Measurements from ENCODE around the gene PAPSS2.
"Not testable (repeated sequence)": the region's sequence is repeated elsewhere in the genome, so short reads cannot be mapped to it uniquely, and the experiment has no call there.

PAPSS2 gene

DNA sequence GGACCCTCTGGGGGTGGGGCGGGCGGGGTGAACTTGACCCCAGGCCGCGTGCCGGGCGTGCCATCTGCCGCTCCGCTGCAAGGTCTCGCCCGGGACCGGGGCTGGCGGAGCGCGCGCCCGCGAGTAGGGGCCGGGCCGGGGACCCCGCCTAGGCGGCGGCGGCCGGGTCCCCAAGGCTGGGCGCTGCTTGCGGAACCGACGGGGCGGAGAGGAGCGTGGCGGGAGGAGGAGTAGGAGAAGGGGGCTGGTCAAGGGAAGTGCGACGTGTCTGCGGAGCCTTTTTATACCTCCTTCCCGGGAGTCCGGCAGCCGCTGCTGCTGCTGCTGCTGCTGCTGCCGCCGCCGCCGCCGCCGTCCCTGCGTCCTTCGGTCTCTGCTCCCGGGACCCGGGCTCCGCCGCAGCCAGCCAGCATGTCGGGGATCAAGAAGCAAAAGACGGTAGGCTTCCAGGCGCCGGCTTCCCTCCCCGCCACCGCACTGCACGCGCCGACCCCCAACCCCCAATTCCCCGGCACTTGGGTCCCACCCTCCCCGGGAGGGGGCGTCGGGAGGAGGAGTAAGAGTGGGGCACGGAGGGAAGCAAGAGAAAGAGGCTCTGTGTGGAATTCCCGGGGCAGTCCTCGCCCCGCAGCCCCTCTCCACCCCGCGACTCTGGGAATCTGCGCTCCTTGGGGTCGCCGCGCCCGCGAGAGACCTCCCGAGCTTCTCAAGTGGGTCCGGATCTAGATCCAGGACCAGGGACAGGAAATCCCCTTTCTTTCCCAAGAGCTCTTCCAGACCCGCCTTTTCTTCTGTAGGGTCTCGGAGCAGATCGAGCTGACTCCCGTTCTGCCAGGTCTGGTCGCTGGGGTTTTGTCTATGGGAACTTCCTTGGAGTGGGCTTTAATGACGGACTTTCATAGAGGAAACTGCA is at the start of gene PAPSS2:
Gene PAPSS2, plus strand, starts transcription at position 308 of the 913 bp plus-strand sequence. Its CDS starts 104 bp downstream, at position 412.
- DNase-seq (ENCODE audit: low read depth in 2 of 3, low spot score in 2 of 3): no peak

DNA sequence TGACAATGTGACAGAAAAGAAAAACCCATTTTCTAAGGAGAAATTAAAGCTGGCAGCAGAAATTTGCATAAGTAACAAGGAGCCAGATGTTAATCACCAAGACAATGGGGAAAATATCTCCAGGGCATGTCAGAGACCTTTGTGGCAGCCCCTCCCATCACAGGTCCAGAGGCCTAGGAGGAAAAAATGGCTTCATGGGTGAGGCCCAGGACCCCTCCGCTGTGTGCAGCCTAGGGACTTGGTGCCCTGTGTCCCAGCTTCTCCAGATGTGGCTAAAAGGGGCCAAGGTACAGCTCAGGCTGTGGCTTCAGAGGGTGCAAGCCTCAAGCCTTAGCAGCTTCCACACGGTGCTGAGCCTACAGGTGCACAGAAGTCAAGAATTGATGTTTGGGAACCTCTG is 48.3 kb upstream of the PAPSS2 start:
- DNase-seq (ENCODE audit: low read depth in 2 of 3, low spot score in 2 of 3): not testable (repeated sequence)

DNA sequence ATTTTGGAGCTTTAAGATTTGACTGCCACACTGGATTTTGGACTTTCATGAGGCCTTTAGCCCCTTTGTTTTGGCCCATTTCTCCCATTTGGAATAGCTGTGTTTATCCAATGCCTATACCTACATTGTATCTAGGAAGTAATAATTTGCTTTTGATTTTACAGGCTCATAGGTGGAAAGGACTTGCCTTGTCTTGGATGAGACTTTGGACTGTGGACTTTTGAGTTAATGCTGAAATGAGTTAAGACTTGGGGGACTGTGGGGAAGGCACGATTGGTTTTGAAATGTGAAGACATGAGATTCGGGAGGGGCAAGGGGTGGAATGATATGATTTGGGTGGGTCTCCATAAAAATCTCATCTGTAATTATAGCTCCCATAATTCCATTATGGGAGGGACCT is 47.6 kb upstream of the PAPSS2 start:
- DNase-seq (ENCODE audit: low read depth in 2 of 3, low spot score in 2 of 3): no peak

DNA sequence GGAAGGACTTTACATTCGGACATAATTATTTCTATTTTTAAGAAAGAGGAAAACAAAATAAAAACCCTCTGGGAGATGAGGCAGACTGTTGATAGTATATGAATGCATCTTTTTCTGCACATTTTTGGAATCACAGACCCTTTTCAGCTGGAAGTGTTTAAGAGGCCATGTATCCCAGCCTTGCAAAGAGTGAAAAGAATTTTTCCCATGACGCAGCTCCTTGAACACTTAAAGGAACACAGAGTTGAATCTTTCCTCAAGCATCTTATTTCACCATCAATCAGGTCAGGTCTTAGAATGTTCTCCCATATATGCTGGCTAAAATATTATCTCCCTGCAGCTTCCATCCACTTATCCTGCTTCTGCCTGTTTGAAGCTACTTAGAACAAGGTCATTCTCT is 45.9 kb upstream of the PAPSS2 start:
- no peak for DNase-seq (ENCODE audit: low read depth in 2 of 3, low spot score in 2 of 3)

DNA sequence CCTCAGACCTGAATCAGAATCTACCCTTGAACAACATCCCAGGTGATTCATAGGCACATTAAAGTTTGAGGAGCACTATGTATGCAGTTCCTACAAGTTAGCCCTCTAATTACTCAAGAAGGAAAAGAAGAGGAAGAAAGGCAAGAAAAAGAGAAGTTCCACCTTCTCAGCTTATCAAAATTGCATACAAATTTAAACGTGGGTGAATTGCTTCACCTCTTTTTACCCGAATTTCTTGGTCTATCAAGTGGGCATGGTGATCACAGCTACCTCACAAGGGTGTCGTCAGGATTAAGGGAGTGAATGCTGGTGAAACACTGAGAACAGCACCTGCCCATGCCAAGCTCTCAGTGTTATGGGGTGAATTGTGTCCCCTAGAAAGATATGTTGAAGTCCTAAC is 43.8 kb upstream of the PAPSS2 start:
- no peak for DNase-seq (ENCODE audit: low read depth in 2 of 3, low spot score in 2 of 3)

DNA sequence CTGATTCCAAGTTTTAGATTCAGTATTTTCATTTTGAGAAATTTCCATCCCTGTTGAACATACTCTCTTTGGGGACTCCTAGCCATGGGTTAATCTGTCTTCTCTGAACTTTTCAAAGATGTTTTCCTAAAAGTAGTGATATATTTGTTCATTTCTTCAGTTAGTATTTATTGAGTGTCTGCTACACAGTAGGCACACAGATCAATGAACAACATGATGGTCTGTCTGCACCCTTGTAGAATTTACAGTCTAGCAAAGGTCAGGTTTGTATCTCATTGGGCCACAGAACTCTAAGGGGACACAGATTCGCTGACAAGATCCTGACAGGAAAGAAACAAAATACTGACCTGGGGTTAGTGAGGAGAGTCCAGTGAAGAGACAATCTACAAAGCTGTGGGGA is 42.2 kb upstream of the PAPSS2 start:
- DNase-seq (ENCODE audit: low read depth in 2 of 3, low spot score in 2 of 3): no peak

DNA sequence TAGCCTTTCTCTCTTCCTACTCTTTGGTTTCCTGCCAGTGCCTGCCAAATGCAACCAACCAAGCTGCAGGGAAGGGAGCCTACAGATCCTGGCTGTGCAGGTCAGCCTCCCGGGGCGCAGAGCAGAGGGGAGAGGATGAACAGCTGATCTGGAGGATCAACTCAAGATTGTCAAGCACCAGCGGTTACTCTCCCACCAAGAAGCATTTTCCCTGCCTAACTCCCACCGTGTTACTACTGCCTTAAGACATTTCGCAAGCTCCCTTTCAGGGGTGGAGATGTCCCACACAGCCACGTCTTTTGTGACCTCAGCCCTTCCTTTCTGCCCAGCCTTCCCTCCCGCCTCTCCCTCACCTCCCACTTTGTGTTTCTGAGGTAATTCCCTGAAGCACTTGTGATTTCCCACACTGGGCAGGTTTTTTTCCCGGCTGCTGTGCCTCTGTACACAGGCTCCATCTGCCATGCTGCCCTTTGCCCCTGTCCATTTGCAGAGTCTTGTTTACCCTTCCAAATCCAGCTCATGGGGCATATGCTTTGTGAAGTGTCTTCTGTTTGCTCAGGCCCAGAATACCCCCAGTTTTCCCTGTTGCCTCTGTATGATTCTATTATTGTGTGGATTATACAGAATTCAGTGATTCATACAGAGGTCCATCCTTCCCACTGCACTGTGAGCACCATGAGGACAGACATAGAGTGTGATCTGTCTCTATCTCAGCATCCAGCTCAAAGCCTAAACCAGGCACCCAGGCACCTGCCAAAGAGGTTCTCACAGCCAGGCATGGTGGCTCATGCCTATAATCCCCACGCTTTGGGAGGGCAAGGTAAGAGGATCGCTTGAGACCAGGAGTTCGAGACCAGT is 40.9 kb upstream of the PAPSS2 start:
- DNase-seq (ENCODE audit: low read depth in 2 of 3, low spot score in 2 of 3): no peak

DNA sequence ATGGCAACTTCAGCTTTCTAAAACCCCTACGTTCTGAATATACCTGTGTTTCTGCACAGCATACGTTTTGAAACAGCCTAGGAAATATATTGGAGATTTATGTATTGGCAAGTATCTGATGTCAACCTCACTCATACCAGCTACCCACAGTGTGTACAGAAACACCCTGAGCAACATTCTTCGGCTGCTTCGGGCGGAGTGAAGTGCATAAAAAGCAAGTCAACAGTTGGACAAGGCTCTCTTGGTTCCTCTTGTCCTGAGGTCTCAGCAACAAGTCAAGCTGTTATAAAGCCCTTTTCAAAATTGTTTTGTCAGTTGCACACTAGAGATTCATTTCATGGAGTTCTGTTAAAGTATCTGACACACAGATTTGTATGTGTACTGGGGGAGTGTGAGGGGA is 40.0 kb upstream of the PAPSS2 start:
- DNase-seq (ENCODE audit: low read depth in 2 of 3, low spot score in 2 of 3): no peak

DNA sequence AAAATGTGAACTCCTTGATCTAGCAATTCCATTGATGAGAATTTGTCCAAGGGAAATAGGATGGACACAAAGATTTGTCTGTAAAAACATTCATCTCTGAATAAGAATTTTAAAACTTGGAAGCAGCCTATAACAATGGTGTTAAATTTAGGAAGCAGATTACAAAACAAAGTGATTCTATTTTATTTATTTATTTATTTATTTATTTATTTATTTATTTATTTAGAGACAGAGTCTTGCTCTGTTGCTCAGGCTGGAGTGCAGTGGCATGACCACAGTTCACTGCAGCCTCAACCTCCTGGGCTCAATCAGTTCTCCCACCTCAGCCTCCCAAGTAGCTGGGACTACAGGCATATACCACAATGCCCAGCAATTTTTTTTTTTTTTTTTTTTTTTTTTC is 38.2 kb upstream of the PAPSS2 start:
- not testable (repeated sequence) for DNase-seq (ENCODE audit: low read depth in 2 of 3, low spot score in 2 of 3)

DNA sequence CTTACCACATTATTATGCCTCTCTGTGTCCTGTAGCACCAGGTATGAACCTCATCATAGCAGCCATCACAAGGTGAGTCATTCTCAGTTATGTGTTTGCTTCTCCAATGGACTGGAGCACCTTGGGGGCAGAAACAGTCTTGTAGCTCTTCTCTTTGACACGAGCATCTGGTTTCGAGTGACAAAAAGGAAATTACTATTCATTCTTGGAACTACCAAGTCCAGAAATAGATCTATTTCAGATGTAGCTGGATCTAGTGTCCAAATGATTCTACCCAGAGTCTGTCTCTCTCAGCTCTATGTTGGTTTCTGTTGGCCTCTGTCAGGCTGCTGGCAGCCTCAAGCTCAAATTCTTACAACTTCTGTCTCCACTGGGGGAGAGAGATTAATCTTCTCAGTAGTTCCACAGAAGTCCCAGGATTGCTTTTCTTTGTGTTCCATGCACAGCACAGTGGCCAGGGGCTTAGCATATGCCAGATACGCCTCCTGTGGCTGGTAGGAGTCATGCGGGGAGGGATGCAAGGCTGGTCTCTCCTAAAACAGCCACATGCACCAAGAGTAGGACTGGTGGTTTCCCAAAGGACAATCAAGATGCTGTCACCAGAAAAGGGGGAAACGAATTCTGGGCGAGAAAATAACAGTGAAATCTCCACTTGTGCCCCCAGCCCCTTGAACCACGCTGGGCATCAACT is 37.2 kb upstream of the PAPSS2 start:
- no peak for DNase-seq (ENCODE audit: low read depth in 2 of 3, low spot score in 2 of 3)

DNA sequence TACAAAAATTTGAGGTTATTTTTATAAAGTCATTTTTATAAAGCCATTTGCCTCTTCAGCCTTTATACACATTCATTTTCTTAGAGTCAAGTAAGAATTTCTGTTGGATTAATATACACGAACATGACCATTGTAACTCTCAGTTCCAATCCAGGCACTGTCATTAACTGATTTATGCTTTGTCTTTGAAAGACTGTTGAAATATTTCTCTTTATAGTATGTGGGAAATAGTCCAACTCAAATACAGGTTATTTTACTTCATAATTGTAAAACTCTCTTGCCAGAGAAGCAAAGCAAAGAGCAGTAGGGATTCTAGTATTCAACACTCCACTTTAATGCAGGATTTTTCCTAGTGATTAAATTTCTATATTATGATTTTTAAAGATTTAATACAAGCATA is 36.5 kb upstream of the PAPSS2 start:
- no peak for DNase-seq (ENCODE audit: low read depth in 2 of 3, low spot score in 2 of 3)

DNA sequence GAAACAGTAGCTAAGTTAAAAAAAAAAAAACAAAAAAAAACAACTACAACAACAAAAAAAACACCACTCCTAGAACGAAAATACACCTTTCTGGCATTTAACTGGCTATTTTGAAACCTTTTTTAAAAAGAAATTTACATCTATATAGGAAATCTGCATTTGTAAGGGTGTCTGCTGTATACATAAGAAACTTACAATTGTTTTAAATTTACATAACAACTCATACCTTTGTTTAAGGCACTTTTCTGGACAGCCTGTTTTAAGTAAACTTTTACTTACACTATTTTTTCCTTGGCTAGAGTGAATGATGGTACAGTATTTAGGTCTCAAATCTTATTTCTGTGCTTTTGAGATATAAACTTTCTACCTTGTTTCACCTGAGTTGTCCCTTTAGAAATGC is 34.0 kb upstream of the PAPSS2 start:
- no peak for DNase-seq (ENCODE audit: low read depth in 2 of 3, low spot score in 2 of 3)

DNA sequence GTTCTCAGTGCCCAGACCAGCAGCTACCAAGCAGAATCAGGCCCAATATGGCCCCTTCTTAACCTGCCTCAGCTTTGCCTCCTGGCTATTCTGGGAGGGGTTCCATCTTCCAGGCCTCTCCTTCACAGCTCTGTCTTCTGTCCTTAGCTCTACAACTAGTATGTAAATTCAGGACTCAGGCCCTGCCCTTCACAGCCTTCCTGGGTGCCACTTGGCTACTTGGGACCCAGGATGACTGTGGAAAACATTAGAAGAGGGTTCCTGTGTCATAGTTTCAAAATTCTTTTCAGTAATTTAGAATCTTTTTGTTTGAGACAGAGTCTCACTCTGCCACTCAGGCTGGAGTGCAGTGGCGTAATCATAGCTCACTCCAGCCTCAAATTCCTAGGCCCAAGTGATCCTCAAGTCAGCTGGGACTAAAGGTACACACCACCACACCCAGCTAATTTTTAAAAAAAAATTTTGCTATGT is 33.2 kb upstream of the PAPSS2 start:
- DNase-seq (ENCODE audit: low read depth in 2 of 3, low spot score in 2 of 3): no peak

DNA sequence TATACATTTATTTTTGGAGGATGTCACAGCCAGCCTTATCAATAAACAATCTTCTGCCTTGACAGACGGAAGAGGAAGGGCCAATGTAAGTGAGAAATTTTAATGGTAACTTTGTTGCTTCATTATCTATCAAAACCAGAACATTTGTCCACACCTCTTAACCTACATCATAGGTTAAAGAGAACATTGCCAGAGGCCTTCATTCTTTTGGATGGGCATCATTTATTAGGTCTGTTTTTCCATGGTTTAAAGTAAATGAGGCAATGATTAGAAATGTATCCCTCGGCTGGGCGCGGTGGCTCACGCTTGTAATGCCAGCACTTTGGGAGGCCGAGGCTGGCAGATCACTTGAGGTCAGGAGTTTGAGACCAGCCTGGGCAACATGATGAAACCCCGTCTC is 29.5 kb upstream of the PAPSS2 start:
- DNase-seq (ENCODE audit: low read depth in 2 of 3, low spot score in 2 of 3): no peak

DNA sequence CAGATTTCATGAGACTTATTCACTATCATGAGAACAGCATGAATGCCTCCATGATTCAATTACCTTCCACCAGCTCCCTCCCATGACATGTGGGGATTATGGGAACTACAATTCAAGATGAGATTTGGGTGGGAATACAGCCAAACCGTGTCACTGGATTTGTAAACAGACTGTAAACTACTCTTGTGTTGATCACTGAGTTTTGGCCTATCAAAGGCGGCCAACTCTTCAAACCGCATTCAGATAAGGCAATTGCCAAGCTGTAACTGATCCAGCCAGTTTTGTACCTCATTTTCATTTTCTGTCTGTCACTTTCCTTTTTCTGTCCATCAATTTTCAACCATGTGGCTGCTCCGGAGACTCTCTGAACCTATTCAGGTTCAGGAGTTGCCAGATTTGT is 27.2 kb upstream of the PAPSS2 start:
- DNase-seq (ENCODE audit: low read depth in 2 of 3, low spot score in 2 of 3): no peak

DNA sequence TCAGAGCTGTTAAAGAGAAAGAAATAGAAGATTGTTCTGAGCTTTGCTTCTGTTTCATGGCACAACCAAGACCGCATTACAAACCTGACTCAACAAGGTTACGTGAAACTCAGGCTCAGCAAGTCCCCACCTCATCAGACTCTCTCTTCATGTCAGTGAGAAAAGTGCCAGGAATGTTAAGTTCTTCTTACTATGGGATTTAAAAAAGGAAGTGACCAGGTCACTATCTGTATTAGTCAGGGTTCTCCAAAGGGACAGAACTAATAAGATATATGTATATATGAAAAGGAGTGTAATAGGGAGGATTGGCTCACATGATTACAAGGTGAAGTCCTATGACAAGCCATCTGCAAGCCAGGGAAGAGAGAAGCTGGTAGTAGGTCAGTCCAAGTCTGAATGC is 25.4 kb upstream of the PAPSS2 start:
- no peak for DNase-seq (ENCODE audit: low read depth in 2 of 3, low spot score in 2 of 3)

DNA sequence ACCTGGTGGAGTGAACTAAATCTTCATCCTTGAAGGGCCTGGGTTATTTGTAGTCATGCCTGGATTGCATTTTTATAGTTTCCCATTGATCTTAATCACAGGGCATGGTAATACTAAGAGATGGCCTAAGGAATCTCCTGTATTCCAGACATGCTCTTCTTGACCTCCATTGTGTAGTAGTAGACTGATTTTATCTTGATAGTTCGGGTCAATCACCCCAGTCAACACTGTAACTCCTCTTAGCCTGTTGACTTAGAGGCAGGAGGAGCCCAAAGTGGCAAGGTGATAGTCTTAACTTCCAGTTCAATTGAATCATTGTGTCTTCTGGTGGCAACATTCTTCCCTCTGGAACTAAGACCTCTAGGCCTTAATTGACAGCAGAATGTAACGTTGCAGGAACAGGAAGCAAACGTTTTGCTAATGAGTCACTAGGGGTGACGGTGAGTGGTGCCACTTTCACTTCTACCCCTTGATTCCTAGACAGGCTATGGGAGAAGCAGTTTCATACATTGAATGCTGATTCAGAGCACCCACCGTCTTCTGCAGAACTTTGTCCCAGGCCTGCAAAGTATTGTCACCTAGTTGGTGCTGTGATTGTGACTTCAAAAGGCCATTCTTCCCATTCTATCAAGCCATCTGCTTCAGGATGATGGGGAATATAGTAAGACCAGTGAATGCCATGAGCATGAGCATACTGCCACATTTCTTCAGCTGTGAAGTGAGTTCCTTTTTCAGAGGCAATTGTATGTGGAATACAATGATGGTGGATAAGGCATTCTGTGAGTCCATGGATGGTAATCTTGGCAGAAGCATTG is 24.0 kb upstream of the PAPSS2 start:
- DNase-seq (ENCODE audit: low read depth in 2 of 3, low spot score in 2 of 3): peak in 1 of 3 experiments; percentile 10

DNA sequence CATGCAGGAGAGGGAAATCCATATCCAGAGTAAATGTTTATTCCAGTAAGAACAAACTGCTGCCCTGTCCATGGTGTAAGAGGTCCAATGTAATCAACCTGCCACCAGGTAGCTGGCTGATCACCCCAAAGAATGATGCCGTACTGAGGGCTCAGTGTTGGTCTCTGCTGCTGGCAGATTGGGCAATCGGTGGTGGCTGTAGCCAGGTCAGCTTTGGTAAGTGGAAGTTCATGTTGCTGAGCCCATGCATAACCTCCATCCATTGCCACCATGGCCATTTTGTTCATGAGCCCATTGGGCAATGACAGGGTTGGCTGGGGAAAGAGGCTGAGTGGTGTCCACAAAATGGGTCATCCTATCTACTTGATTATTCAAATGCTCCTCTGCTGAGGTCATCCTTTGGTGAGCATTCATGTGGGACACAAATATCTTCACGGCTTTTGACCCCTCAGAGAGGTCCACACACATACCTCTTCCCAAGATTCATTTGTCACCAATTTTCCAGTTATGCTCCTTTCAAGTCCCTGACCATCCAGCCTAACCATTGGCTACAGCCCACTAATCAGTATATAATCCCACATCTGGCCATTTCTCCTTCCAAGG is 23.3 kb upstream of the PAPSS2 start:
- no peak for DNase-seq (ENCODE audit: low read depth in 2 of 3, low spot score in 2 of 3)

DNA sequence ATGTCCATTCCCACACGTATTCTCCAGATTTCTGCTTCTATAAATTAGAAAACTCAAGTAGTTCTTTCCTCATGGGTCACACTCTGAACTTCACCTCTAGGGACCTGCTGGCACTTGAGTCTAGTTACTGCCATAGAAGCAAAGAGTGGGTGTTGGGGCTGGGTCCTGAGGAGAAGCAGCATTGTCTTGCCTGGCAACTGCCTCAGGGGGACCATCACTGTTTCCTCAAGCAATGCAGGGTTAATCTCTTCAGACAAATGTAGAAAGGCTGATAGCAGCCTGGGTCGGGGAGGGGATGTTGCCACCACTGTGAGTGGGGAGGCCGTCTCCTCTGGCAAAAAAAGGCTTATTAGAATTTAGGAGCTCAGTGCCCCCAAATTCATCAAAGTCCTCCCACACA is 20.2 kb upstream of the PAPSS2 start:
- no peak for DNase-seq (ENCODE audit: low read depth in 2 of 3, low spot score in 2 of 3)

DNA sequence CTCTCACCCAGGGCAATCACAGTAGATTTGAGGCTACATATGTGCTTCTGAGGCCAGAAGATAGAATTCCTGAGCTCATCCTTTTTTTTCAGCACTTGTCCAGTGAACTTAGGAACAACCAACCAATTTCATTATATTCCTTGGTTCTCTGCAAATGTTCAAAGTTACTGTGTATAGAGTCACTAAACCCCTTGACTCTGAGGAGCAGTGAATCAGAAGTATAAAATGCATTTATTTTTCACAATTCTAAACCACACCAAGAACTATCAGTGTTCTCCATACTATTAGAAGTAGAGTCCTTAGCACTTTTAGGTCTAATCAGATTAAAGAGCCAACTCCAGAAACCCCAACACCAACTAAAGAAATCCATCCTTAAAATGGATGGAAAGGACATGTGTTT is 19.6 kb upstream of the PAPSS2 start:
- no peak for DNase-seq (ENCODE audit: low read depth in 2 of 3, low spot score in 2 of 3)

Measured in activated CD8-positive, alpha-beta memory T cell treated with anti-CD3 and anti-CD28 coated beads for 48 hours (primary cell).